MV-4-11 (cell line): ENCODE results near the gene ABCC8.

Source experiments
- DNase-seq: peaks from one replicate; lab custom pipeline; 2025; lab: John Stamatoyannopoulos, UW

Gene ABCC8

GRCh38 chr11:17351172-17351509 is 125.5 kb downstream of the ABCC8 start:
- no peak for DNase-seq

- DNase-seq = no peak
Observed at GRCh38 chr11:17350455-17351171, 126.0 kb downstream of the ABCC8 start.

GRCh38 chr11:17347676-17348075 is 129.0 kb downstream of the ABCC8 start:
- no peak for DNase-seq

GRCh38 chr11:17343907-17344306 is 132.7 kb downstream of the ABCC8 start:
- no peak for DNase-seq

- DNase-seq = no peak
Observed at GRCh38 chr11:17343257-17343656, 133.4 kb downstream of the ABCC8 start.
